Stimulated activated naive CD4-positive, alpha-beta T cell treated with Interleukin-2 at 50 U/mL for 16 hours (primary cell): Measurements from ENCODE around the gene PRR7.
"Not testable (repeated sequence)": the region's sequence is repeated elsewhere in the genome, so short reads cannot be mapped to it uniquely, and the experiment has no call there.

Experiments used
- DNase-seq: peaks from one replicate; lab custom pipeline; 2025; lab: John Stamatoyannopoulos, UW

Gene PRR7

GRCh38 chr5:177484902-177485549 is 38.4 kb downstream of the PRR7 start:
- DNase-seq: no peak

GRCh38 chr5:177485753-177486152 is 39.1 kb downstream of the PRR7 start:
- not testable (repeated sequence) for DNase-seq

- no peak for DNase-seq
These were observed 39.6 kb downstream of the PRR7 start for GRCh38 chr5:177486256-177486655.

- no peak for DNase-seq
These were observed 40.5 kb downstream of the PRR7 start for GRCh38 chr5:177487144-177487543.

- no peak for DNase-seq
These were observed 41.4 kb downstream of the PRR7 start for GRCh38 chr5:177487975-177488374.

GRCh38 chr5:177489119-177489716 is 42.6 kb downstream of the PRR7 start:
- DNase-seq: no peak

- no peak for DNase-seq
These were observed 43.8 kb downstream of the PRR7 start for GRCh38 chr5:177490311-177490991.

GRCh38 chr5:177490992-177491391 is 44.4 kb downstream of the PRR7 start:
- DNase-seq: no peak

GRCh38 chr5:177491429-177491945 is 44.9 kb downstream of the PRR7 start:
- no peak for DNase-seq

- DNase-seq: no peak
These were observed 45.6 kb downstream of the PRR7 start for GRCh38 chr5:177491983-177492746.

- no peak for DNase-seq
These were observed 46.2 kb downstream of the PRR7 start for GRCh38 chr5:177492841-177493240.

GRCh38 chr5:177493795-177494345 is 47.3 kb downstream of the PRR7 start:
- no peak for DNase-seq

- DNase-seq: no peak
These were observed 48.0 kb downstream of the PRR7 start for GRCh38 chr5:177494346-177495195.

GRCh38 chr5:177495243-177496060 is 48.8 kb downstream of the PRR7 start:
- no peak for DNase-seq

GRCh38 chr5:177496070-177496726 is 49.6 kb downstream of the PRR7 start:
- DNase-seq: no peak

GRCh38 chr5:177496727-177497291 is 50.2 kb downstream of the PRR7 start:
- no peak for DNase-seq

GRCh38 chr5:177497292-177498012 is 50.8 kb downstream of the PRR7 start, which contains the start of gene PDLIM7:
PDLIM7 (minus strand) TSS chr5:177497604; CDS start chr5:177496512, 1,092 bp downstream.
- peak; percentile 91 for DNase-seq

GRCh38 chr5:177498013-177498787 is 51.6 kb downstream of the PRR7 start:
- DNase-seq: no peak
